Measurements from ENCODE around the gene LIMS3.
"Not testable (repeated sequence)": the region's sequence is repeated elsewhere in the genome, so short reads cannot be mapped to it uniquely, and the experiment has no call there.

LIMS3 gene

GRCh38 chr2:109915830-109916229 is 17.3 kb downstream of the LIMS3 start:
- DNase-seq (ENCODE audit: low read depth in 1 of 2, low spot score in 1 of 2); in situ Hi-C loops (cut with HindIII; ENCODE audit: low pct_unique_long_range_greater_than_20kb, low sequenced_read_pairs): not testable (repeated sequence)

GRCh38 chr2:109920162-109920561 is 21.7 kb downstream of the LIMS3 start:
- in situ Hi-C loops (cut with HindIII; ENCODE audit: low pct_unique_long_range_greater_than_20kb, low sequenced_read_pairs); DNase-seq (ENCODE audit: low read depth in 1 of 2, low spot score in 1 of 2): not testable (repeated sequence)

- in situ Hi-C loops (cut with HindIII; ENCODE audit: low pct_unique_long_range_greater_than_20kb, low sequenced_read_pairs) = not testable (repeated sequence)
Observed at GRCh38 chr2:109921543-109922384, 23.3 kb downstream of the LIMS3 start.

GRCh38 chr2:109924481-109924880 is 26.0 kb downstream of the LIMS3 start:
- DNase-seq (ENCODE audit: low read depth in 1 of 2, low spot score in 1 of 2); in situ Hi-C loops (cut with HindIII; ENCODE audit: low pct_unique_long_range_greater_than_20kb, low sequenced_read_pairs): not testable (repeated sequence)

More at GRCh38 chr2:109921543-109922384, 23.3 kb downstream of the LIMS3 start:
- not testable (repeated sequence) for DNase-seq (ENCODE audit: low read depth in 1 of 2, low spot score in 1 of 2)

GRCh38 chr2:109927803-109928202 is 29.3 kb downstream of the LIMS3 start:
- in situ Hi-C loops (cut with HindIII; ENCODE audit: low pct_unique_long_range_greater_than_20kb, low sequenced_read_pairs); DNase-seq (ENCODE audit: low read depth in 1 of 2, low spot score in 1 of 2): not testable (repeated sequence)

GRCh38 chr2:109929222-109929621 is 30.7 kb downstream of the LIMS3 start:
- DNase-seq (ENCODE audit: low read depth in 1 of 2, low spot score in 1 of 2); in situ Hi-C loops (cut with HindIII; ENCODE audit: low pct_unique_long_range_greater_than_20kb, low sequenced_read_pairs): not testable (repeated sequence)

- in situ Hi-C loops (cut with HindIII; ENCODE audit: low pct_unique_long_range_greater_than_20kb, low sequenced_read_pairs); DNase-seq (ENCODE audit: low read depth in 1 of 2, low spot score in 1 of 2): not testable (repeated sequence)
Observed at GRCh38 chr2:109936534-109936933, 38.0 kb downstream of the LIMS3 start.

- in situ Hi-C loops (cut with HindIII; ENCODE audit: low pct_unique_long_range_greater_than_20kb, low sequenced_read_pairs); DNase-seq (ENCODE audit: low read depth in 1 of 2, low spot score in 1 of 2): not testable (repeated sequence)
Observed at GRCh38 chr2:109945362-109945761, 46.9 kb downstream of the LIMS3 start.

- in situ Hi-C loops (cut with HindIII; ENCODE audit: low pct_unique_long_range_greater_than_20kb, low sequenced_read_pairs); DNase-seq (ENCODE audit: low read depth in 1 of 2, low spot score in 1 of 2): not testable (repeated sequence)
Observed at GRCh38 chr2:109947262-109947958, 48.9 kb downstream of the LIMS3 start.

GRCh38 chr2:109947959-109948520 is 49.6 kb downstream of the LIMS3 start:
- DNase-seq (ENCODE audit: low read depth in 1 of 2, low spot score in 1 of 2); in situ Hi-C loops (cut with HindIII; ENCODE audit: low pct_unique_long_range_greater_than_20kb, low sequenced_read_pairs): not testable (repeated sequence)

- DNase-seq (ENCODE audit: low read depth in 1 of 2, low spot score in 1 of 2); in situ Hi-C loops (cut with HindIII; ENCODE audit: low pct_unique_long_range_greater_than_20kb, low sequenced_read_pairs): not testable (repeated sequence)
Observed at GRCh38 chr2:109950146-109950843, 51.8 kb downstream of the LIMS3 start.

- in situ Hi-C loops (cut with HindIII; ENCODE audit: low pct_unique_long_range_greater_than_20kb, low sequenced_read_pairs) = not testable (repeated sequence)
Observed at GRCh38 chr2:109963942-109964341, 65.5 kb downstream of the LIMS3 start.

GRCh38 chr2:109965482-109965881 is 67.0 kb downstream of the LIMS3 start:
- DNase-seq (ENCODE audit: low read depth in 1 of 2, low spot score in 1 of 2); in situ Hi-C loops (cut with HindIII; ENCODE audit: low pct_unique_long_range_greater_than_20kb, low sequenced_read_pairs): not testable (repeated sequence)

More at GRCh38 chr2:109963942-109964341, 65.5 kb downstream of the LIMS3 start:
- DNase-seq (ENCODE audit: low read depth in 1 of 2, low spot score in 1 of 2) = not testable (repeated sequence)

GRCh38 chr2:109966107-109966736 is 67.7 kb downstream of the LIMS3 start:
- in situ Hi-C loops (cut with HindIII; ENCODE audit: low pct_unique_long_range_greater_than_20kb, low sequenced_read_pairs); DNase-seq (ENCODE audit: low read depth in 1 of 2, low spot score in 1 of 2): not testable (repeated sequence)

GRCh38 chr2:109966858-109967257 is 68.4 kb downstream of the LIMS3 start:
- in situ Hi-C loops (cut with HindIII; ENCODE audit: low pct_unique_long_range_greater_than_20kb, low sequenced_read_pairs); DNase-seq (ENCODE audit: low read depth in 1 of 2, low spot score in 1 of 2): not testable (repeated sequence)

GRCh38 chr2:109969864-109970263 is 71.4 kb downstream of the LIMS3 start:
- DNase-seq (ENCODE audit: low read depth in 1 of 2, low spot score in 1 of 2); in situ Hi-C loops (cut with HindIII; ENCODE audit: low pct_unique_long_range_greater_than_20kb, low sequenced_read_pairs): not testable (repeated sequence)

- in situ Hi-C loops (cut with HindIII; ENCODE audit: low pct_unique_long_range_greater_than_20kb, low sequenced_read_pairs); DNase-seq (ENCODE audit: low read depth in 1 of 2, low spot score in 1 of 2): not testable (repeated sequence)
Observed at GRCh38 chr2:109971710-109972109, 73.2 kb downstream of the LIMS3 start.

Measured in T47D (cell line).